HCT116 (cell line): ENCODE measurements around the gene SYTL4.

Experiments
- CBX3 ChIP-seq: IDR thresholded peaks from 2 replicates; pipeline ENCODE4 v1.6.1; 2012; ENCODE audit warnings: low read depth
- CTCF ChIP-seq, 3 experiments: fragments of 200-600 bp in 1 of 3; sonication (generic) in 1 of 3; IDR thresholded peaks in 2 of 3; conservative IDR thresholded peaks in 1 of 3; 2 replicates each; pipeline ENCODE4 v1.5.1; 2012 to 2017; ENCODE audit warnings: low read depth in 2 of 3, low read length in 2 of 3, antibody characterized with exemption in 1 of 3, borderline replicate concordance in 1 of 3, control low read depth in 1 of 3, mild to moderate bottlenecking in 1 of 3, mixed read lengths in 1 of 3, mixed run types in 1 of 3, moderate library complexity in 1 of 3; ENCODE audit not compliant: insufficient read depth in 1 of 3
- EGR1 ChIP-seq: IDR thresholded peaks from 2 replicates; pipeline ENCODE4 v1.6.1; 2012; ENCODE audit warnings: low read depth
- EZH2 ChIP-seq: fragments of 200-600 bp; sonication (generic); IDR thresholded peaks from 2 replicates; pipeline ENCODE4 v1.6.1; 2017; ENCODE audit warnings: antibody characterized with exemption, mixed run types
- EZH2phosphoT487 ChIP-seq: fragments of 200-600 bp; IDR thresholded peaks from 2 replicates; pipeline ENCODE4 v1.6.1; 2018; ENCODE audit warnings: antibody characterized with exemption, borderline replicate concordance
- FOSL1 ChIP-seq: IDR thresholded peaks from 2 replicates; pipeline ENCODE4 v1.6.1; 2012; ENCODE audit warnings: low read depth
- MAX ChIP-seq: IDR thresholded peaks from 2 replicates; pipeline ENCODE4 v1.6.1; 2012
- POLR2A ChIP-seq: IDR thresholded peaks from 2 replicates; pipeline ENCODE4 v1.7.0; 2011; ENCODE audit warnings: borderline replicate concordance; ENCODE audit not compliant: insufficient read depth, insufficient read length; ENCODE audit errors: extremely low read depth
- POLR2AphosphoS5 ChIP-seq: IDR thresholded peaks from 2 replicates; pipeline ENCODE4 v1.6.1; 2011; ENCODE audit warnings: mild to moderate bottlenecking, low read depth, low read length, moderate library complexity
- RAD21 ChIP-seq: IDR thresholded peaks from 2 replicates; pipeline ENCODE4 v1.6.1; 2012; ENCODE audit warnings: low read depth, mild to moderate bottlenecking
- TCF7L2 ChIP-seq: IDR thresholded peaks from 2 replicates; pipeline ENCODE4 v1.7.0; 2011; ENCODE audit warnings: borderline replicate concordance, inconsistent platforms; ENCODE audit not compliant: insufficient read depth, insufficient read length; ENCODE audit errors: extremely low read depth

GRCh38 chrX:100677611-100678181 lies 54.2 kb downstream of the SYTL4 start:
- TF ChIP-seq CTCF (IDR thresholded peaks at IDR 0.05 in 2 of 3, conservative IDR thresholded peaks at IDR 0.05 in 1 of 3; ENCODE audit: borderline replicate concordance in 1 of 3, insufficient read depth in 1 of 3, low read depth in 2 of 3, low read length in 2 of 3), result no peak
- no peak for TF ChIP-seq POLR2AphosphoS5
- TF ChIP-seq MAX, result no peak
- no peak for TF ChIP-seq EZH2phosphoT487
- no peak for TF ChIP-seq EGR1
- no peak for TF ChIP-seq POLR2A
- TF ChIP-seq CBX3, result no peak
- TF ChIP-seq EZH2, result no peak
- TF ChIP-seq RAD21, result no peak
- no peak for TF ChIP-seq TCF7L2
- TF ChIP-seq FOSL1, result no peak
